Fibroblast of lung (primary cell): ENCODE measurements around the gene FAM136A. TPM values are rescaled to one million over a fixed set of nuclear protein-coding genes. Genes with fewer than 3 reads are reported as not detected.

Source experiments
- DNase-seq, 2 donors: peaks; one replicate each; pipeline versions ENCODE4 v3.0.0 to v3.0.0-alpha.2; 2010; ENCODE audit warnings: low read depth in 2 of 2
- H2AFZ ChIP-seq: 2 replicates; pipeline ENCODE4 v1.5.1; 2012; ENCODE audit warnings: low read length, control low read depth, inconsistent platforms
- H3K27ac ChIP-seq: 2 replicates; pipeline ENCODE4 v1.5.1; 2011; ENCODE audit warnings: low read length, control low read depth; ENCODE audit not compliant: insufficient read depth
- H3K27me3 ChIP-seq: 2 replicates; pipeline ENCODE4 v1.5.1; 2011; ENCODE audit warnings: mild to moderate bottlenecking, low read length; ENCODE audit not compliant: control insufficient read depth, insufficient read depth
- H3K36me3 ChIP-seq: 2 replicates; pipeline ENCODE4 v1.5.1; 2011; ENCODE audit warnings: low read length; ENCODE audit not compliant: control insufficient read depth, insufficient read depth
- H3K4me1 ChIP-seq: 2 replicates; pipeline ENCODE4 v1.5.1; 2011; ENCODE audit warnings: low read length; ENCODE audit not compliant: control insufficient read depth, insufficient read depth; ENCODE audit errors: extremely low read depth
- H3K4me2 ChIP-seq: 2 replicates; pipeline ENCODE4 v1.5.1; 2011; ENCODE audit warnings: low read length, control low read depth; ENCODE audit not compliant: insufficient read depth; ENCODE audit errors: extremely low read depth
- H3K4me3 ChIP-seq, 4 experiments: fragments of 200-600 bp in 1 of 4; sonication (generic) in 1 of 4; replicated peaks in 1 of 4; 2 replicates each; pipeline ENCODE4 v1.5.1; 2011 to 2016; ENCODE audit warnings: low read length in 4 of 4, low read depth in 3 of 4, mild to moderate bottlenecking in 3 of 4, control low read depth in 2 of 4, inconsistent platforms in 1 of 4, mixed read lengths in 1 of 4; ENCODE audit not compliant: insufficient read depth in 1 of 4; ENCODE audit errors: control extremely low read depth in 1 of 4
- H3K79me2 ChIP-seq: 2 replicates; pipeline ENCODE4 v1.5.1; 2012; ENCODE audit warnings: mild to moderate bottlenecking, low read length, inconsistent platforms; ENCODE audit not compliant: control insufficient read depth, insufficient read depth
- H3K9ac ChIP-seq: 2 replicates; pipeline ENCODE4 v1.5.1; 2011; ENCODE audit warnings: mild to moderate bottlenecking, low read length, control low read depth; ENCODE audit not compliant: insufficient read depth
- H3K9me3 ChIP-seq: 2 replicates; pipeline ENCODE4 v1.5.1; 2012; ENCODE audit warnings: low read depth, low read length; ENCODE audit not compliant: control insufficient read depth, insufficient read depth
- H4K20me1 ChIP-seq: 2 replicates; pipeline ENCODE4 v1.5.1; 2011; ENCODE audit warnings: low read length; ENCODE audit not compliant: control insufficient read depth, insufficient read depth; ENCODE audit errors: extremely low read depth
- EZH2 ChIP-seq: IDR thresholded peaks from 2 replicates; pipeline ENCODE4 v1.5.1; 2012; ENCODE audit warnings: low read length, control low read depth, mild to moderate bottlenecking; ENCODE audit errors: missing control alignments
- polyA plus RNA-seq, 2 donors: library from polyadenylated mRNA; depleted of rRNA in 1 of 2; stranded (reverse) in 1 of 2; unstranded in 1 of 2; fragments of >200 nt; gene quantifications; 2 replicates each; pipeline ENCODE4 v1.2.1, GENCODE V29; 2011 to 2012; ENCODE audit warnings: missing spikeins in 1 of 2
- total RNA-seq: library from RNA; depleted of rRNA; stranded (reverse); fragments of >200 nt; gene quantifications from 2 replicates; pipeline ENCODE4 v1.2.1, GENCODE V29; 2014
- TF ChIP-seq, protein P1 (sequence below), 2 donors: IDR thresholded peaks in 1 of 2; conservative IDR thresholded peaks in 1 of 2; 1 replicate in 1 of 2; 2 replicates in 1 of 2; pipeline ENCODE4 v1.5.1; 2011 to 2012; ENCODE audit warnings: low read length in 2 of 2, control low read depth in 1 of 2, inconsistent platforms in 1 of 2, low read depth in 1 of 2, mild to moderate bottlenecking in 1 of 2

Gene FAM136A
- total and polyA plus RNA-seq, 2 donors (not counting 1 experiment from before 2014, with no cell fraction given): 15.7 to 31.2 TPM

- Histone ChIP-seq H3K27me3 (no peaks in the 10 kb centered on the region), H3K27ac (no peak overlapping the region)
- no peak for DNase-seq
Observed at GRCh38 chr2:70340075-70340474, 38.2 kb upstream of the FAM136A start.

GRCh38 chr2:70336552-70336951, 34.7 kb upstream of the FAM136A start:
- Histone ChIP-seq H3K36me3 (no peaks in the 10 kb centered on the region), H3K27ac (no peak overlapping the region), H3K9me3 (no peaks in the 10 kb centered on the region), H3K27me3 (peaks cover 2% of the 10 kb centered on the region), H4K20me1 (no peaks in the 10 kb centered on the region), H3K79me2 (no peaks in the 10 kb centered on the region), H2AFZ (no peak overlapping the region), H3K4me1 (no peaks in the 10 kb centered on the region), H3K4me3 (no peak overlapping the region), H3K4me2 (no peak overlapping the region), H3K9ac (no peak overlapping the region)
- DNase-seq: no peak
- no peak for TF ChIP-seq EZH2

More at GRCh38 chr2:70340075-70340474, 38.2 kb upstream of the FAM136A start:
- Histone ChIP-seq H2AFZ (no peak overlapping the region), H3K4me3 (no peak overlapping the region), H3K9ac (no peak overlapping the region), H3K4me1 (no peaks in the 10 kb centered on the region), H3K79me2 (no peaks in the 10 kb centered on the region), H3K36me3 (no peaks in the 10 kb centered on the region), H4K20me1 (no peaks in the 10 kb centered on the region), H3K4me2 (no peak overlapping the region), H3K9me3 (no peaks in the 10 kb centered on the region)
- TF ChIP-seq EZH2: no peak
- TF ChIP-seq, protein P1, sequence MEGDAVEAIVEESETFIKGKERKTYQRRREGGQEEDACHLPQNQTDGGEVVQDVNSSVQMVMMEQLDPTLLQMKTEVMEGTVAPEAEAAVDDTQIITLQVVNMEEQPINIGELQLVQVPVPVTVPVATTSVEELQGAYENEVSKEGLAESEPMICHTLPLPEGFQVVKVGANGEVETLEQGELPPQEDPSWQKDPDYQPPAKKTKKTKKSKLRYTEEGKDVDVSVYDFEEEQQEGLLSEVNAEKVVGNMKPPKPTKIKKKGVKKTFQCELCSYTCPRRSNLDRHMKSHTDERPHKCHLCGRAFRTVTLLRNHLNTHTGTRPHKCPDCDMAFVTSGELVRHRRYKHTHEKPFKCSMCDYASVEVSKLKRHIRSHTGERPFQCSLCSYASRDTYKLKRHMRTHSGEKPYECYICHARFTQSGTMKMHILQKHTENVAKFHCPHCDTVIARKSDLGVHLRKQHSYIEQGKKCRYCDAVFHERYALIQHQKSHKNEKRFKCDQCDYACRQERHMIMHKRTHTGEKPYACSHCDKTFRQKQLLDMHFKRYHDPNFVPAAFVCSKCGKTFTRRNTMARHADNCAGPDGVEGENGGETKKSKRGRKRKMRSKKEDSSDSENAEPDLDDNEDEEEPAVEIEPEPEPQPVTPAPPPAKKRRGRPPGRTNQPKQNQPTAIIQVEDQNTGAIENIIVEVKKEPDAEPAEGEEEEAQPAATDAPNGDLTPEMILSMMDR (conservative IDR thresholded peaks at IDR 0.05 in 1 of 2, IDR thresholded peaks at IDR 0.05 in 1 of 2; ENCODE audit: low read depth in 1 of 2, low read length in 2 of 2): no peak

GRCh38 chr2:70331012-70331411, 29.1 kb upstream of the FAM136A start:
- Histone ChIP-seq H4K20me1 (no peaks in the 10 kb centered on the region), H3K36me3 (no peaks in the 10 kb centered on the region), H3K4me2 (no peak overlapping the region), H3K27ac (no peak overlapping the region), H3K27me3 (peaks cover 2% of the 10 kb centered on the region), H3K79me2 (no peaks in the 10 kb centered on the region), H3K4me1 (no peaks in the 10 kb centered on the region), H3K4me3 (no peak overlapping the region), H3K9ac (no peak overlapping the region), H3K9me3 (no peaks in the 10 kb centered on the region), H2AFZ (no peak overlapping the region)
- no peak for DNase-seq
- TF ChIP-seq EZH2: no peak
- TF ChIP-seq, protein P1 (conservative IDR thresholded peaks at IDR 0.05 in 1 of 2, IDR thresholded peaks at IDR 0.05 in 1 of 2; ENCODE audit: low read depth in 1 of 2, low read length in 2 of 2): no peak
